Ammon's horn (tissue), 1 donor: Measurements from ENCODE around the gene MTMR10.
A peak's percentile ranks its signal among the peaks of the same experiment; 100 is the strongest.

Source experiments
- DNase-seq: peaks from one replicate; pipeline ENCODE4 v3.0.0-alpha.2; 2016; ENCODE audit warnings: low spot score

Gene MTMR10

GRCh38 chr15:30956216-30957124 lies 35.0 kb downstream of the MTMR10 start:
- no peak for DNase-seq

GRCh38 chr15:30954674-30955073 lies 36.8 kb downstream of the MTMR10 start:
- no peak for DNase-seq

- no peak for DNase-seq
Observed at GRCh38 chr15:30953731-30954378, 37.6 kb downstream of the MTMR10 start.

GRCh38 chr15:30953183-30953582 lies 38.2 kb downstream of the MTMR10 start:
- DNase-seq: no peak

- DNase-seq: no peak
Observed at GRCh38 chr15:30943654-30944335, 47.6 kb downstream of the MTMR10 start.

GRCh38 chr15:30941520-30941919 lies 49.9 kb downstream of the MTMR10 start:
- no peak for DNase-seq

- no peak for DNase-seq
Observed at GRCh38 chr15:30940359-30940758, 51.1 kb downstream of the MTMR10 start.

- no peak for DNase-seq
Observed at GRCh38 chr15:30939161-30939560, 52.3 kb downstream of the MTMR10 start.

GRCh38 chr15:30933293-30933692 lies 58.1 kb downstream of the MTMR10 start:
- no peak for DNase-seq

- no peak for DNase-seq
Observed at GRCh38 chr15:30930422-30930821, 61.0 kb downstream of the MTMR10 start.

- DNase-seq: no peak
Observed at GRCh38 chr15:30929982-30930381, 61.4 kb downstream of the MTMR10 start.

- no peak for DNase-seq
Observed at GRCh38 chr15:30929064-30929669, 62.3 kb downstream of the MTMR10 start.

GRCh38 chr15:30928076-30928475 lies 63.4 kb downstream of the MTMR10 start:
- no peak for DNase-seq

- no peak for DNase-seq
Observed at GRCh38 chr15:30927148-30927761, 64.2 kb downstream of the MTMR10 start.

- DNase-seq: no peak
Observed at GRCh38 chr15:30926161-30926560, 65.3 kb downstream of the MTMR10 start.

GRCh38 chr15:30925686-30926085 lies 65.7 kb downstream of the MTMR10 start:
- no peak for DNase-seq

- no peak for DNase-seq
Observed at GRCh38 chr15:30924353-30924752, 67.1 kb downstream of the MTMR10 start.

- peak; percentile 89 for DNase-seq
Observed at GRCh38 chr15:30923429-30923828, 68.0 kb downstream of the MTMR10 start.

- peak; percentile 95 for DNase-seq
Observed at GRCh38 chr15:30922480-30923311, 68.7 kb downstream of the MTMR10 start.

GRCh38 chr15:30921781-30922479 lies 69.5 kb downstream of the MTMR10 start:
- DNase-seq: peak; percentile 84
